ENCODE data around the gene SPATS2L. TPM values are rescaled to one million over a fixed set of nuclear protein-coding genes. Genes with fewer than 3 reads are reported as not detected.
A peak's percentile ranks its signal among the peaks of the same experiment; 100 is the strongest.

SPATS2L gene
- total RNA-seq, 2 donors from 2014 or later = 77.4 to 88.7 TPM

DNA sequence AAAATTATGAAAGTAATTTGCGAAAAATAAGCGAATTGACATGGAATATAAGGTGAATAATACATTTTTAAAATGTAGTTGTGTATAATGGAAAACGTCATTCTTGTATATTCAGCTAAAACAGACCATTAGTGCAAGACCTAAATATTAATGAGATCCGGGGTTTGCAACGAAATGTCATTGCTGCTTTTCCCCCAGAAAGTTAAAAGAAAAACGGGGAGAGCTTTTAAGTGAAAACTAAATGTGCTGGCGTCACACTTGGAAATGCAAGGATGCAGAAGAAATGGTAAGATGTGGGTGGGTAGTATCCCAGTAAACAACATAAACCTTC lies 219.0 kb downstream of the SPATS2L start:
- Histone ChIP-seq H3K9me3 (no peaks in the 10 kb centered on the region), H3K27me3 (replicated peaks; ENCODE audit: insufficient read depth) (no peaks in the 10 kb centered on the region), H3K27ac (peak overlapping the region; percentile 22 to 32), H3K4me3 (peak overlapping the region; percentile 44 to 60), H3K36me3 (no peaks in the 10 kb centered on the region), H3K4me1 (replicated peaks) (no peaks in the 10 kb centered on the region)
- 10% methylated on average over 7 of the region's 7 CpGs for WGBS
- DNase-seq (ENCODE audit: low spot score) = no peak
- TF ChIP-seq POLR2AphosphoS5 (IDR thresholded peaks at IDR 0.05) (no peak), POLR2A (IDR thresholded peaks at IDR 0.05) (no peak)
- TF ChIP-seq, protein P1, sequence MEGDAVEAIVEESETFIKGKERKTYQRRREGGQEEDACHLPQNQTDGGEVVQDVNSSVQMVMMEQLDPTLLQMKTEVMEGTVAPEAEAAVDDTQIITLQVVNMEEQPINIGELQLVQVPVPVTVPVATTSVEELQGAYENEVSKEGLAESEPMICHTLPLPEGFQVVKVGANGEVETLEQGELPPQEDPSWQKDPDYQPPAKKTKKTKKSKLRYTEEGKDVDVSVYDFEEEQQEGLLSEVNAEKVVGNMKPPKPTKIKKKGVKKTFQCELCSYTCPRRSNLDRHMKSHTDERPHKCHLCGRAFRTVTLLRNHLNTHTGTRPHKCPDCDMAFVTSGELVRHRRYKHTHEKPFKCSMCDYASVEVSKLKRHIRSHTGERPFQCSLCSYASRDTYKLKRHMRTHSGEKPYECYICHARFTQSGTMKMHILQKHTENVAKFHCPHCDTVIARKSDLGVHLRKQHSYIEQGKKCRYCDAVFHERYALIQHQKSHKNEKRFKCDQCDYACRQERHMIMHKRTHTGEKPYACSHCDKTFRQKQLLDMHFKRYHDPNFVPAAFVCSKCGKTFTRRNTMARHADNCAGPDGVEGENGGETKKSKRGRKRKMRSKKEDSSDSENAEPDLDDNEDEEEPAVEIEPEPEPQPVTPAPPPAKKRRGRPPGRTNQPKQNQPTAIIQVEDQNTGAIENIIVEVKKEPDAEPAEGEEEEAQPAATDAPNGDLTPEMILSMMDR (IDR thresholded peaks at IDR 0.05) = no peak
- intact Hi-C loops (cut with DNase I) = no loop called here

- peak; percentile 93 for DNase-seq (ENCODE audit: low spot score)
- intact Hi-C loops (cut with DNase I) = no loop called here
- no peaks in the 10 kb centered on the region for H3K36me3 ChIP-seq
- H3K27ac ChIP-seq = peak within 1 kb of the TSS; percentile 22 to 32
- 0% methylated on average over 56 of the region's 56 CpGs for WGBS
- H3K4me1 ChIP-seq (replicated peaks) = no peaks in the 10 kb centered on the region
- H3K4me3 ChIP-seq = peak within 1 kb of the TSS; percentile 44 to 60
- H3K9me3 ChIP-seq = no peaks in the 10 kb centered on the region
- TF ChIP-seq POLR2A (IDR thresholded peaks at IDR 0.05) (peak; percentile 56), POLR2AphosphoS5 (IDR thresholded peaks at IDR 0.05) (peak; percentile 95)
- TF ChIP-seq, protein P1 (IDR thresholded peaks at IDR 0.05) = peak in 1 of 4 experiments; percentile 2
- H3K27me3 ChIP-seq (replicated peaks; ENCODE audit: insufficient read depth) = no peaks in the 10 kb centered on the region
Observed at GRCh38 chr2:200525882-200526651, 219.6 kb downstream of the SPATS2L start, which contains the start of gene SGO2. TSS of gene SGO2 (plus strand) at chr2:200526207. CDS start at chr2:200532976, 6,769 bp downstream.

- no peaks in the 10 kb centered on the region for H3K27me3 ChIP-seq (replicated peaks; ENCODE audit: insufficient read depth)
- no peak overlapping the region for H3K4me3 ChIP-seq
- 57% methylated on average over 3 of the region's 3 CpGs for WGBS
- no peaks in the 10 kb centered on the region for H3K4me1 ChIP-seq (replicated peaks)
- DNase-seq (ENCODE audit: low spot score) = no peak
- no peaks in the 10 kb centered on the region for H3K36me3 ChIP-seq
- no peak for TF ChIP-seq POLR2A (IDR thresholded peaks at IDR 0.05)
- intact Hi-C loops (cut with DNase I) = no loop called here
- H3K27ac ChIP-seq = no peak overlapping the region
- no peaks in the 10 kb centered on the region for H3K9me3 ChIP-seq
Observed at GRCh38 chr2:200528228-200528627, 221.7 kb downstream of the SPATS2L start.

Small RNA genes within 50 kb of the gene (small RNA-seq; reads per million reads assigned to genes)
- 0 reads per million in 2 donors for gene RNY4P34

Other genes starting within 250 kb of the SPATS2L start
- gene KCTD18, start 203.4 kb downstream of the SPATS2L start, total RNA-seq = 10 to 100 TPM; 21.1 to 38.2 TPM
- 1 to 10 TPM; 5.1 to 8.0 TPM for gene SGO2, start 219.5 kb downstream of the SPATS2L start, total RNA-seq

All from prostate gland (tissue), 2 donors.